B cell (primary cell): ENCODE measurements around the gene LZTS2. TPM values are rescaled to one million over a fixed set of nuclear protein-coding genes. Genes with fewer than 3 reads are reported as not detected.

Experiments used
- ATAC-seq: fragments of 200-7000 bp; cut with Tn5 transposase; one replicate; pipeline ENCODE4 v1.10.0; 2021; ENCODE audit warnings: low read depth, mild to moderate bottlenecking, moderate number of reproducible peaks, moderate library complexity
- CTCF ChIA-PET: fragments of 350-600 bp; sonication (Branson Sonifier 250); formaldehyde crosslinking; loops from one replicate; lab custom pipeline; 2021; ENCODE audit warnings: antibody characterized with exemption, inconsistent platforms; lab: Charles Lee
- POLR2A ChIA-PET: fragments of 350-600 bp; sonication (Branson Sonifier 250); formaldehyde crosslinking; loops from one replicate; lab custom pipeline; 2021; ENCODE audit warnings: antibody characterized with exemption; lab: Charles Lee
- DNase-seq: peaks from one replicate; pipeline ENCODE4 v3.0.0; 2013
- H2AFZ ChIP-seq: 2 replicates; pipeline ENCODE4 v1.6.1; 2012; ENCODE audit warnings: mild to moderate bottlenecking, low read depth, low read length; ENCODE audit not compliant: insufficient read depth, poor library complexity, severe bottlenecking
- H3K27ac ChIP-seq, 2 donors: 1 replicate in 1 of 2; 2 replicates in 1 of 2; pipeline ENCODE4 v1.5.1; 2012 to 2013; ENCODE audit warnings: low read length in 2 of 2, mild to moderate bottlenecking in 2 of 2, moderate library complexity in 1 of 2
- H3K27me3 ChIP-seq, 4 experiments: fragments of 200-600 bp in 1 of 4; sonication (generic) in 1 of 4; replicated peaks in 1 of 4; 1 replicate in 2 of 4; 2 replicates in 2 of 4; pipeline versions ENCODE4 v1.6.1 to v1.7.0; 2013 to 2016; ENCODE audit warnings: low read length in 3 of 4, mild to moderate bottlenecking in 2 of 4, mixed read lengths in 1 of 4, moderate library complexity in 1 of 4; ENCODE audit not compliant: insufficient read depth in 4 of 4, control insufficient read depth in 3 of 4; ENCODE audit errors: control extremely low read depth in 1 of 4
- H3K36me3 ChIP-seq, 2 experiments: replicated peaks in 1 of 2; 1 replicate in 1 of 2; 2 replicates in 1 of 2; pipeline versions ENCODE4 v1.6.1 to v1.7.1; 2013; ENCODE audit warnings: low read length in 1 of 2; ENCODE audit not compliant: insufficient read depth in 2 of 2, control insufficient read depth in 1 of 2; ENCODE audit errors: control extremely low read depth in 1 of 2, extremely low read depth in 1 of 2
- H3K4me1 ChIP-seq, 2 donors: fragments of 200-600 bp in 1 of 2; sonication (generic) in 1 of 2; 1 replicate in 1 of 2; 2 replicates in 1 of 2; pipeline versions ENCODE4 v1.5.1 to v1.6.1; 2013 to 2017; ENCODE audit warnings: low read length in 2 of 2; ENCODE audit not compliant: control insufficient read depth in 2 of 2, insufficient read depth in 2 of 2
- H3K4me2 ChIP-seq: replicated peaks from 2 replicates; pipeline ENCODE3; 2012; ENCODE audit warnings: mild to moderate bottlenecking, low read depth, low read length; ENCODE audit not compliant: poor library complexity, severe bottlenecking
- H3K4me3 ChIP-seq, 5 experiments: fragments of 200-600 bp in 1 of 5; sonication (generic) in 1 of 5; 1 replicate in 3 of 5; 2 replicates in 2 of 5; pipeline versions ENCODE4 v1.5.1 to v1.7.0; 2011 to 2016; ENCODE audit warnings: low read length in 4 of 5, mild to moderate bottlenecking in 4 of 5, low read depth in 2 of 5, control low read depth in 1 of 5, moderate library complexity in 1 of 5; ENCODE audit not compliant: insufficient read depth in 1 of 5; ENCODE audit errors: control extremely low read depth in 1 of 5, extremely low read depth in 1 of 5
- H3K79me2 ChIP-seq: fragments of 200-600 bp; sonication (generic); one replicate; pipeline ENCODE4 v1.6.0; 2016; ENCODE audit warnings: low read length; ENCODE audit not compliant: control insufficient read depth, insufficient read depth
- H3K9ac ChIP-seq: fragments of 200-600 bp; sonication (generic); 2 replicates; pipeline ENCODE4 v1.6.1; 2017; ENCODE audit warnings: mild to moderate bottlenecking, low read length, moderate library complexity
- H3K9me3 ChIP-seq, 3 donors: one replicate each; pipeline versions ENCODE4 v1.6.1 to v1.7.1; 2013; ENCODE audit warnings: low read length in 2 of 3; ENCODE audit not compliant: control insufficient read depth in 2 of 3, insufficient read depth in 1 of 3; ENCODE audit errors: control extremely low read depth in 1 of 3
- H4K20me1 ChIP-seq: 2 replicates; pipeline ENCODE4 v1.6.0; 2012; ENCODE audit warnings: mild to moderate bottlenecking, low read length; ENCODE audit not compliant: insufficient read depth, control insufficient read depth, poor library complexity, severe bottlenecking
- H3K27ac Mint-ChIP-seq: one replicate; pipeline ENCODE4 v1.8.0; 2021; ENCODE audit warnings: mixed read lengths
- H3K27me3 Mint-ChIP-seq: one replicate; pipeline ENCODE4 v1.8.0; 2021; ENCODE audit warnings: mixed read lengths
- H3K4me1 Mint-ChIP-seq: one replicate; pipeline ENCODE4 v1.8.0; 2021; ENCODE audit warnings: mixed read lengths
- H3K4me3 Mint-ChIP-seq: one replicate; pipeline ENCODE4 v1.8.0; 2021; ENCODE audit warnings: mixed read lengths
- H3K9me3 Mint-ChIP-seq: one replicate; pipeline ENCODE4 v1.8.0; 2022; ENCODE audit warnings: mixed read lengths; ENCODE audit not compliant: insufficient read depth
- CTCF ChIP-seq: fragments of 200-600 bp; IDR thresholded peaks from one replicate; pipeline ENCODE4 v1.8.0; 2022; ENCODE audit warnings: antibody characterized with exemption, mild to moderate bottlenecking
- EZH2 ChIP-seq: IDR thresholded peaks from 2 replicates; pipeline ENCODE4 v1.6.1; 2012; ENCODE audit warnings: borderline replicate concordance, low read depth, mild to moderate bottlenecking, moderate library complexity, low read length; ENCODE audit not compliant: insufficient read depth, poor library complexity, severe bottlenecking
- WGBS: methylation state at CpG from one replicate; pipeline ENCODE4 v1.1.5; 2013; ENCODE audit warnings: missing lambda C conversion rate; ENCODE audit not compliant: insufficient coverage; 5-methylcytosine and 5-hydroxymethylcytosine counted together
- intact Hi-C: fragments of 100-400 bp; cut with micrococcal nuclease; formaldehyde crosslinking; loops from one replicate; pipeline ENCODE4 v1.10.0; 2022
- polyA plus RNA-seq: library from polyadenylated mRNA; depleted of rRNA; stranded (reverse); fragments of >200 nt; gene quantifications from 2 replicates; pipeline ENCODE4 v1.2.3, GENCODE V29; 2012
- total RNA-seq, 2 donors: library from RNA; stranded (reverse); fragments of 120-200 nt in 1 of 2; gene quantifications; 1 replicate in 1 of 2; 2 replicates in 1 of 2; pipeline versions ENCODE4 v1.2.3 to v1.2.4, GENCODE V29; 2013 to 2022

LZTS2 gene
- total and polyA plus RNA-seq, 2 donors (not counting 1 experiment from before 2014, with no cell fraction given) = 23.2 to 36.9 TPM

GRCh38 chr10:101016814-101017213 lies 17.2 kb downstream of the LZTS2 start:
- 82% methylated on average over 3 of the region's 5 CpGs for WGBS
- H3K27me3 Mint-ChIP-seq = peaks cover 38% of the 10 kb centered on the region
- POLR2A ChIA-PET = interaction anchor here (1.8 kb wide), 1 partner anchor 18 kb away, joined by 9 read pairs; the partner anchor contains the start of gene LZTS2

More at GRCh38 chr10:101016814-101017213, 17.2 kb downstream of the LZTS2 start:
- H3K79me2 ChIP-seq = no peaks in the 10 kb centered on the region
- peaks cover 0 to 46% (median 24%) of the 10 kb centered on the region in 4 experiments for H3K27me3 ChIP-seq
- no peak overlapping the region for H3K4me3 ChIP-seq
- TF ChIP-seq EZH2 (no peak), CTCF (no peak)
- H3K9me3 Mint-ChIP-seq = no peaks in the 10 kb centered on the region
- no peaks in the 10 kb centered on the region for H3K36me3 ChIP-seq
- CTCF ChIA-PET = interaction anchor here (0.8 to 7.0 kb wide), 11 partner anchors 9 to 126 kb away, joined by 3 to 70 read pairs (median 21); partner anchors contain the start of genes LZTS2, MRPL43, PDZD7 and SFXN3
- peaks cover 26% of the 10 kb centered on the region for H3K4me1 Mint-ChIP-seq
- H3K4me3 Mint-ChIP-seq = no peak overlapping the region
- intact Hi-C loops = no loop called here
- H3K4me2 ChIP-seq = no peak overlapping the region
- no peaks in the 10 kb centered on the region for H3K9me3 ChIP-seq
- H2AFZ ChIP-seq = no peak overlapping the region
- no peak overlapping the region for H3K9ac ChIP-seq
- DNase-seq = no peak
- no peaks in the 10 kb centered on the region for H4K20me1 ChIP-seq
- no peak for ATAC-seq
- H3K4me1 ChIP-seq = peaks cover 24 to 30% of the 10 kb centered on the region in 2 donors
- H3K27ac Mint-ChIP-seq = no peak overlapping the region
- H3K27ac ChIP-seq = no peak overlapping the region
